H7 (cell line): ENCODE results near the gene STK10. TPM values are rescaled to one million over a fixed set of nuclear protein-coding genes. Genes with fewer than 3 reads are reported as not detected.
A peak's percentile ranks its signal among the peaks of the same experiment; 100 is the strongest.

Experiments used
- DNase-seq: peaks from one replicate; pipeline ENCODE4 v3.0.0; 2012
- H3K27me3 ChIP-seq: 2 replicates; pipeline ENCODE4 v1.6.0; 2011; ENCODE audit warnings: mild to moderate bottlenecking, low read length; ENCODE audit not compliant: control insufficient read depth, insufficient read depth
- H3K36me3 ChIP-seq: replicated peaks from 2 replicates; pipeline ENCODE4 v1.5.1; 2011; ENCODE audit warnings: low read length; ENCODE audit not compliant: control insufficient read depth, insufficient read depth
- H3K4me3 ChIP-seq: 2 replicates; pipeline ENCODE4 v1.5.1; 2011; ENCODE audit warnings: low read depth, mild to moderate bottlenecking, control low read depth, low read length, moderate library complexity; ENCODE audit not compliant: insufficient read depth
- total RNA-seq: library from RNA; depleted of rRNA; stranded (reverse); fragments of >200 nt; shearing (Covaris generic); gene quantifications from 2 replicates; pipeline ENCODE4 v1.2.3, GENCODE V29; 2014

STK10 gene
- total RNA-seq, 1 experiment from 2014 or later = 7.4 TPM

DNA sequence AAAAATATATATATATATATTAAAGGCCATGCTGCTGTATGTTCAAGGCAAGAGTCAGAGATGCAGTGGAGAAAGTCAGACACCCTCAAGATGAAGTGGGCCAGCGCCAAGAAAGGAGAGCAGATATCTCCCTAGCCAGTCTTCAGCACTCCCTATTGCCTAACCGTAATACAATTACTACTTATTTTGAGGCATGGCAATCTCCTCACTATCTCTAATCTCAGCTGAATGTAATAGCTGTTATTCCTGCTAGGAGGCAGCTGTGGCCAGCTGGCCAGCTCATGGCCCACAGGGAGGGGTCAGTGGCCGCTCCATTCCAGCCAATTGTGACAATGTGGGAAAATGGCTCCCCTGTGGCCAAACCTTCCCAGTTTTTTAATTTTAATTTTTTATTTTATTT is 94.1 kb downstream of the STK10 start:
- H3K36me3 ChIP-seq = 0 out of 2 replicates have a peak, but pooled peaks cover 2% of the 10 kb centered on the region
- H3K4me3 ChIP-seq = no peak overlapping the region
- peak; percentile 28 for DNase-seq
- H3K27me3 ChIP-seq = no peaks in the 10 kb centered on the region

GRCh38 chr5:172093559-172093958 is 94.5 kb downstream of the STK10 start:
- no peak overlapping the region for H3K4me3 ChIP-seq
- peak; percentile 35 for DNase-seq

DNA sequence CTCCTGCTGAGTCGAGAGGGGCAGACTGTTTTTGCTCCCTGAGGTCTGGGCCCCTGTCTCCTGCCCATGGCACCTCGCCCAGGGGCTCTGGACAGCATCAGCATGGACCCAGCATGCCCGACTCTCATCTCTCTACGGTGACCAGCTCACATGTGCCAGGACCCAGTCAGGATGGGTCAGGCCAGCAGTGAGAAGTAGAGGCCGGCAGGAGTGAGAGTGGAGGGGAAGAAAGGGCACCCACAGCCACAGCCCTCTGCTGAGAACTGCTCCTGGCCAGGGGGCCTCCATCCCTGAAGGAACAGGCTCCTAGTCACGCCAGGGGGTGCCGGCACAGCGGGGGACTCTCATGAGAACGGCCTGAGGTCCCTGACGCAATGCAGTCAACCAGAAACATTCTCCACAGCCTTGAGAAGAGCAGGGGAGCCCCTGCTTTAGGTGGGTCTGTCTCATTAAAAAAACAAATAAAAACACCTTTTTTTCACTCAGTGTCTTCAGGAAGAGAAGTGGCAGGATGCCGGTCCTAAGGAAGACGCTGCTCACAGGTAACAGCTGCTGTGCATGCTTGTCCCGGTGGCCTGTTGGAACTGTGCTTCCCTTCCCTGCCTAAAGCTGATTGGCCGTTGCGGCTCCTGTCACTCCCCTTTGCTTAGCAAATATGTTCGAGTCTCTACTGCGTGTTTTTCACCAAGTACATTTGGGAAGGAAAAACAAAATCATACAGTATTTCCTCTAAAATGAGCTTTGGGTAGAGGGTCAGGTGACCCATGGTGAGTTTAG is 95.9 kb downstream of the STK10 start:
- Histone ChIP-seq H3K27me3 (no peaks in the 10 kb centered on the region), H3K4me3 (no peak overlapping the region), H3K36me3 (0 out of 2 replicates have a peak, but pooled peaks cover 2% of the 10 kb centered on the region)
- peak; percentile 54 for DNase-seq

More at GRCh38 chr5:172093559-172093958, 94.5 kb downstream of the STK10 start:
- Histone ChIP-seq H3K36me3 (0 out of 2 replicates have a peak, but pooled peaks cover 2% of the 10 kb centered on the region), H3K27me3 (no peaks in the 10 kb centered on the region)

DNA sequence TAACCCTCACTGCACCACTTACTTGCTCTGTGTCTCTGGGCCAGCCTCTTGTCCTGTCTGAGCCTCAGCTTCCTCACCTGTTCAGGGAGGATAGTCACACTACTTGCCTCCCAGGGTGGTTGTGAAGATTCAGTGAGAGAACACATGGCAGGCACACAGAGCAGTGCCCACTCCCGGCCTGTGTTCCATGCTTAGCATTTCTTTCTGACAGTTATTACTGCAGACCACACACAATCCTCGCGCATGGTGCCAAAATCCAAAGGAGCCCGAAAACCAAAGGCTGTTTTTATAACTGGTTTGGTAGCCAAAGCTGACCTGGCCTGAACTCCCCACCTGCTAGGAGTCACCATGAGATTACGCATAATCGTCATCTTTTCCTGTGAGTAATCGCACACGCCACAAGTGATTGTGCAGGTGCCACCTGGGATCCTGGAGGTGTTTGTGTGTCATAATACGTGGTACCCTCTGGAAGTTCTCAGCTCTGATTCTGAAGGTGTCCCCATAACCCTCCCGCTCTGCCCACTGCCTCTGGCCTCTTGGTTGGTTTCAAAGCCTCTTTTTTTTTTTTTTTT is 97.0 kb downstream of the STK10 start:
- H3K4me3 ChIP-seq = no peak overlapping the region
- DNase-seq = peak; percentile 12
- H3K36me3 ChIP-seq = 0 out of 2 replicates have a peak, but pooled peaks cover 2% of the 10 kb centered on the region
- no peaks in the 10 kb centered on the region for H3K27me3 ChIP-seq

GRCh38 chr5:172089298-172090117 is 98.5 kb downstream of the STK10 start:
- Histone ChIP-seq H3K36me3 (0 out of 2 replicates have a peak, but pooled peaks cover 2% of the 10 kb centered on the region), H3K27me3 (no peaks in the 10 kb centered on the region), H3K4me3 (no peak overlapping the region)
- DNase-seq = no peak

GRCh38 chr5:172088801-172089200 is 99.2 kb downstream of the STK10 start:
- peak; percentile 19 for DNase-seq

DNA sequence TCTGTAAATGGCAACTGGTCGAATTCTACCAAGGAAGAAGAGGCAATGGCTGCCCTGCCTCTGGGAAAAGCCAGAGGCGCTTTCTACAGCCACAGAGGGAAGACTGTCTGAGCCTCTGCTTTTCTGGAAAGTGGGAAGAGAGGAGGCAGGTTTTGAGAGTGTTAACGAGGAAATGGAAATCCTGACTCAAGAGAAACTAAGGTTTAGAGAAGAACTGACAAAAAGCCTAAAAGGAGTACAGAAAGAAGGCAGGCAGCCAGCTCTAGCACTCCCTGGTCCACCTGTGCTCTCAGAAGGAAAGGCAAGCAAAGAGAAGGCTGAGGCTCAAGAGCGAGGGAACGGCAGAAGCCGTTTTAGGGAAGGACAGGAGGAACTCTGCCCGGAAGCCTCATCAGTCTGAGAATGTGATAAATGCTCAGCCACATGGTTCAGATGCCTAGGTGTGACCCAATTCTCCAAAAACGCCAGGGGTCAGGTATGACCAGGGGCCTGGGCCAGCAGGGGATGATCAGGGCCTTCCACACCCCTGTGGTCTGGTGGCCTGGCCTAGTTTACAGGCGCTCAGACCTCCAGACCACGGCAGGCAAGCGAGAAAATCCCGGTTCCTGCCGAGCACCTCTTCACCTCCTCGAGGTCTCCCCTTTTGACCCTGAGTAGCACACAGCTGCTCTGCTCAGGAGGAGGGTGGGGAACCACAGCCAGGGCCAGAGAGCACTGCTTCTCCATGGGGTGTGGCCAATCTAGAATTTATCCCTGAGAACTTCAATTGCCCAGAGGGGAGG is 101.6 kb downstream of the STK10 start:
- Histone ChIP-seq H3K4me3 (no peak overlapping the region), H3K36me3 (peaks cover 3% of the 10 kb centered on the region), H3K27me3 (no peaks in the 10 kb centered on the region)
- peak; percentile 48 for DNase-seq

More at GRCh38 chr5:172088801-172089200, 99.2 kb downstream of the STK10 start:
- Histone ChIP-seq H3K4me3 (no peak overlapping the region), H3K36me3 (0 out of 2 replicates have a peak, but pooled peaks cover 2% of the 10 kb centered on the region), H3K27me3 (no peaks in the 10 kb centered on the region)

DNA sequence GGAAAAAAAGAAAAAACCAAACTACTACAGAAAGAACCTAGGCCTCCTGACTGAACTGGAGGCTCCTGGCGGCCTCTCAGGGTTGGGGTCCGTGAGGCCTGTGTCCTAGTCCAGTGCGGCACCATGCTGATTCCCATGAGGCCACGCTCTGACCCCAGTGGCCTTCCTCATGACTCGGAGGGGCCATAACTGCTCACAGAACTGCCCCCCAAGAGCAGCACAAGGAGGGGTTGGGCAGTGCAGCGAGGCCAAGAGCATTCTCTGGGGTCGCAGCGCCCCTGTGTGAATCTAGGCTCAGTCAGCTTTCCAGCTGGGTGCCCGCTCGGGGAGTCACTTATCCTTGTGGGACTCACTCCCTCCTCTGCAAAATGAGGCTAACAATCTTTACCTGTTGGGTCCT is 102.3 kb downstream of the STK10 start:
- Histone ChIP-seq H3K27me3 (no peaks in the 10 kb centered on the region), H3K4me3 (no peak overlapping the region), H3K36me3 (peaks cover 3% of the 10 kb centered on the region)
- DNase-seq = peak; percentile 25

DNA sequence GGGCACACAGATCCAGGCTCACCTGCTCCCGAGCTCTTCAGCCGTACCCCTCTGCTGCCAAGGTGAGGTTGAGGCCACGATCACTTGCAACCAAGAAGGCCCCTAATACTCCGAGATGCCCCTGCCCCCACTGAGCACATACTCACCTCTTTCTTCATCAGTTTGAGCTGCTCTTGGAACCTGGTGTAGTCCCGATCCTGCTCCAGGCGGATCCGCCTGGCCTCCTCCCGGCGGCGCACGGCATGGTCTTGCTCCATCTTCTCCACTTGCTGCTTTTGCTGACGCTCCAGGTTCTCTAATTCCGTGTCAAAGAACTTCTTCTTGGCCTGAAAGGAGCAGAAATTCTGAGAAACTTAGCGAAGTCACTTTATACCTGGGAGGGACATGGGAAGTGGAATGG is 105.8 kb downstream of the STK10 start:
- H3K27me3 ChIP-seq = no peaks in the 10 kb centered on the region
- no peak for DNase-seq
- H3K36me3 ChIP-seq = peaks cover 6% of the 10 kb centered on the region
- H3K4me3 ChIP-seq = no peak overlapping the region

GRCh38 chr5:172079876-172080275 is 108.1 kb downstream of the STK10 start:
- no peak for DNase-seq
- Histone ChIP-seq H3K27me3 (no peaks in the 10 kb centered on the region), H3K36me3 (peaks cover 6% of the 10 kb centered on the region), H3K4me3 (no peak overlapping the region)

DNA sequence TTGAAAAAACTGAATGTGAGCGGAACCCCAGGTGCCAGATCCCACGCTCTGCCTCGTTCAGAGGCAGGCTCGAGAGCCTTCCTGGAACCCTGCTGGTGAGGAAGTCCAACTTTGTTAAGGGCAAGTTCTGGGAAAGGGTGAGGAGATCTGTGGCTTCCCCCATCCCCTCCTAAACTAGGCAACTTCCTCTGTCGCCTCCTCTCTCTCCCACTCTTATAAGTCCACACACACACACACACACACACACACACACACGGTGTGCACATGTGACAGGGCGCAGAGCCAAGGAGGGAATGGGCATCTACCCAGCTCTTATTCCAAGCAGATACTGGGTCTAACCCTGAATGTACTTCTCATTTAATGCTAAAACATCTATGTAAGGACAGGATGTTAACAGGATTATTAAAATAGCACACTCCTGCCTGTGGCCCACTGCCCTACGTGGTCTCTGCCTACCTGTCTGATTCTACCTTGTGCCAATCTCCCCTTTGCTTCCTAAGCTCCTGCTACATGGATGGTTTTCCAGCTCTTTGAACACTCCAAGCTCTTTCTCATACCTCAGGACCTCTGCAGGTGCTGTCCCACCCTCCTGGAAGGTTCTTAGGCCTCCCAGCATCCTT is 109.2 kb downstream of the STK10 start:
- Histone ChIP-seq H3K4me3 (no peak overlapping the region), H3K27me3 (no peaks in the 10 kb centered on the region), H3K36me3 (peaks cover 6% of the 10 kb centered on the region)
- no peak for DNase-seq

- H3K36me3 ChIP-seq = peaks cover 6% of the 10 kb centered on the region
- no peak overlapping the region for H3K4me3 ChIP-seq
- DNase-seq = no peak
- H3K27me3 ChIP-seq = no peaks in the 10 kb centered on the region
Observed at GRCh38 chr5:172077664-172078425, 110.2 kb downstream of the STK10 start.

- DNase-seq = peak; percentile 73
Observed at GRCh38 chr5:172076761-172077244, 111.2 kb downstream of the STK10 start.

More at GRCh38 chr5:172076761-172077244, 111.2 kb downstream of the STK10 start:
- Histone ChIP-seq H3K36me3 (peaks cover 4% of the 10 kb centered on the region), H3K4me3 (no peak overlapping the region), H3K27me3 (no peaks in the 10 kb centered on the region)
